Measurements from ENCODE around the gene CLRN3.

CLRN3 gene

DNA sequence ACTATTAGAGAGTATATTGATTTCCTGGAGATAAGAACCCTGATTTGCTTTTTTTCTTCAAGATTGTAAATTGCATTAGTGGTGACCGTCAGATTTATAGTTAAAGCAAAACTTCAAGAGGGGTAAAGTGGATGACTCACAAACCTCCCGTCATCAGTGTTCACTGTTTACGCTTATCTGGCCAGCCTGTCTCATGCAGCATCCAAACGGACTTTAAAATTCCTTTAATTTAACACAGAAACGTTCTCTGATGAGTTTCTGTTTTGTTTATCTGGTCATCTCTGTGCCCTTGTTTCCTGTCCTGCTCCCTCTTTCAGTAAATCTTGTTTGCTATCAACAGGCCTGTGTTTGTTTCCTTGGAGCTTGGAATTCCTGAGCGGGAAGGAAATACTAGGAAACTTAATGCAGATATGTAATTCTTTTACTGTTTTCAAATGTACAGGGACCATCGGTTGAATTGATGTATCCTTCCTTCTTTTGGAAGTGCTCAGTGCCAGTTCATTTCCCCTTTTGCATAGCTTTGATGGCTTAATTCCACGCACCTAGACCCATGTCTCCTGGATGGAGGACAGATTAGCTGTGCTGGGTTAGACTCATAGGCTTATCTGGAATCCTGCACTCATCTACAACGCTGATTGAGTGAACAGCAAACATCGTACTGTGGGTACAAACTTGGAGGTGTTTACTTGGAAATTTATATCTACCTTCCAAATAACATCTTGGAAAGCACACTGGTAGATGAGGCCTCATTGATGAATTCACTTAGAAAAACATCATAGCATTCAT lies 35.5 kb upstream of the CLRN3 start:
- no peak overlapping the region for H3K27ac ChIP-seq (ENCODE audit: poor library complexity, severe bottlenecking)
- H3K4me3 ChIP-seq (ENCODE audit: severe bottlenecking), result no peak overlapping the region
- H3K27me3 ChIP-seq (ENCODE audit: insufficient read depth, poor library complexity, severe bottlenecking), result no peaks in the 10 kb centered on the region
- no peaks in the 10 kb centered on the region for H3K36me3 ChIP-seq (ENCODE audit: low read depth)
- H3K4me1 ChIP-seq (ENCODE audit: insufficient read depth, poor library complexity, severe bottlenecking), result peaks cover 5% of the 10 kb centered on the region
- DNase-seq (ENCODE audit: low spot score), result no peak
- H3K9me3 ChIP-seq (ENCODE audit: severe bottlenecking), result no peaks in the 10 kb centered on the region
- no peak for ATAC-seq (ENCODE audit: low read depth)
- TF ChIP-seq, protein P1, sequence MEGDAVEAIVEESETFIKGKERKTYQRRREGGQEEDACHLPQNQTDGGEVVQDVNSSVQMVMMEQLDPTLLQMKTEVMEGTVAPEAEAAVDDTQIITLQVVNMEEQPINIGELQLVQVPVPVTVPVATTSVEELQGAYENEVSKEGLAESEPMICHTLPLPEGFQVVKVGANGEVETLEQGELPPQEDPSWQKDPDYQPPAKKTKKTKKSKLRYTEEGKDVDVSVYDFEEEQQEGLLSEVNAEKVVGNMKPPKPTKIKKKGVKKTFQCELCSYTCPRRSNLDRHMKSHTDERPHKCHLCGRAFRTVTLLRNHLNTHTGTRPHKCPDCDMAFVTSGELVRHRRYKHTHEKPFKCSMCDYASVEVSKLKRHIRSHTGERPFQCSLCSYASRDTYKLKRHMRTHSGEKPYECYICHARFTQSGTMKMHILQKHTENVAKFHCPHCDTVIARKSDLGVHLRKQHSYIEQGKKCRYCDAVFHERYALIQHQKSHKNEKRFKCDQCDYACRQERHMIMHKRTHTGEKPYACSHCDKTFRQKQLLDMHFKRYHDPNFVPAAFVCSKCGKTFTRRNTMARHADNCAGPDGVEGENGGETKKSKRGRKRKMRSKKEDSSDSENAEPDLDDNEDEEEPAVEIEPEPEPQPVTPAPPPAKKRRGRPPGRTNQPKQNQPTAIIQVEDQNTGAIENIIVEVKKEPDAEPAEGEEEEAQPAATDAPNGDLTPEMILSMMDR (IDR thresholded peaks at IDR 0.05; ENCODE audit: poor library complexity, severe bottlenecking), result no peak

DNA sequence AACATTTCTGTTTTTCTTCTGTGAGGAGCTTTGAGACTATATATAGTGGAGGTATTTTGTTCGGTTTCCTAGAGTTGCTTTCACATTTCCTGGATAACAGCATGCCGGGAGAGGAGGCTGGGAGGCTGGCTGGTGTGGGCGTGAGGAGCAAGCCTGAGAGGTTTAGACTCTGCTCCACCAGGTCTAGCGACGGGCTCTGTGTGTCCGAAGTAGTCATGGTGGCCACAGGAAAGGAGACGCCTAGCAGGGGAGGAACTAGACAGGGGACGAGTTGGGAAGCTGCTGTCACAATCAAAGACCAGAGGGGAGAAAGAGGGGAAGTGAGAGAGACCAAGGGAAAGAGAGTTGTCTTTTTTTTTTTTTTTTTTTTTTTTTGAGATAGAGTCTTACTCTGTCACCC lies 33.7 kb upstream of the CLRN3 start:
- DNase-seq (ENCODE audit: low spot score) (no peak), ATAC-seq (ENCODE audit: low read depth) (no peak)
- Histone ChIP-seq H3K4me3 (ENCODE audit: severe bottlenecking) (no peak overlapping the region), H3K36me3 (ENCODE audit: low read depth) (no peaks in the 10 kb centered on the region), H3K27me3 (ENCODE audit: insufficient read depth, poor library complexity, severe bottlenecking) (no peaks in the 10 kb centered on the region), H3K4me1 (ENCODE audit: insufficient read depth, poor library complexity, severe bottlenecking) (peaks cover 21% of the 10 kb centered on the region), H3K9me3 (ENCODE audit: severe bottlenecking) (no peaks in the 10 kb centered on the region), H3K27ac (ENCODE audit: poor library complexity, severe bottlenecking) (no peak overlapping the region)
- TF ChIP-seq, protein P1 (IDR thresholded peaks at IDR 0.05; ENCODE audit: poor library complexity, severe bottlenecking), result no peak

DNA sequence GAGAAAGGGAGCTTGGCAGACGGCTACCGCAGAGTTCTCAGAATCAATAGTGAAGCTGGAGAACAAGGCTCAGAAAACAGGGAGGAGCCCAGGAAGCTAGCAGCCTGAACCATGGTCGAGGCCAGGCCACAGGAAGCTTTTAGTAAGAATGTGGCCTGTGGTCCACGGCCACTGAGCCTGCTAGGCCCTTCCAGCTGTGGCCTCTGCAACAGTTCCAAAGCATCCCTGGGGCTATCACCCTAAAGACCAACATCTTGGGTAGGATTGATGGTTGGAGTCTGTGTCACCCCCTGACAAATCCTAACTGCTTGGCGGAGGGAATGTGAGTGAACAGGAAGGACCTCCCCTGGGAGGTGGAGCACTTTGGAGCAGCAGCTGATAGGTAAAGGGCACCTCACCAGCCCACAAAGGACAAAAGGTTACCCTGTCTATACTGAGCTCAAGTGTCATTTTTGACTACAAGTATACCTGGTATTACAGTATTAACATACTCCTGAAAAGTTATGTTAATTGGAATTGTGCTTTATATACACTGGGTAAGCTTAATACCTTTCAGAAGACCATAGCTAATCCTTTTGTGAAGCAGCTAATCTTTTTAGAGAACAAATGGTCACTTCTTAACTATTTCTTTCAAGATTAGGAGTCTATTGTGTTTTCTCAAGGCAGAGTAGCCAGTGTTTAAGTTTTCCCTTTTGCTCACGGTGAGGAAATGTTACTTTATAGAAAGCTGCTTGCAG lies 32.9 kb upstream of the CLRN3 start:
- H3K36me3 ChIP-seq (ENCODE audit: low read depth), result no peaks in the 10 kb centered on the region
- H3K27ac ChIP-seq (ENCODE audit: poor library complexity, severe bottlenecking), result no peak overlapping the region
- no peaks in the 10 kb centered on the region for H3K9me3 ChIP-seq (ENCODE audit: severe bottlenecking)
- no peak for DNase-seq (ENCODE audit: low spot score)
- no peak overlapping the region for H3K4me3 ChIP-seq (ENCODE audit: severe bottlenecking)
- ATAC-seq (ENCODE audit: low read depth), result no peak
- H3K4me1 ChIP-seq (ENCODE audit: insufficient read depth, poor library complexity, severe bottlenecking), result peaks cover 21% of the 10 kb centered on the region
- H3K27me3 ChIP-seq (ENCODE audit: insufficient read depth, poor library complexity, severe bottlenecking), result no peaks in the 10 kb centered on the region
- TF ChIP-seq, protein P1 (IDR thresholded peaks at IDR 0.05; ENCODE audit: poor library complexity, severe bottlenecking), result no peak

DNA sequence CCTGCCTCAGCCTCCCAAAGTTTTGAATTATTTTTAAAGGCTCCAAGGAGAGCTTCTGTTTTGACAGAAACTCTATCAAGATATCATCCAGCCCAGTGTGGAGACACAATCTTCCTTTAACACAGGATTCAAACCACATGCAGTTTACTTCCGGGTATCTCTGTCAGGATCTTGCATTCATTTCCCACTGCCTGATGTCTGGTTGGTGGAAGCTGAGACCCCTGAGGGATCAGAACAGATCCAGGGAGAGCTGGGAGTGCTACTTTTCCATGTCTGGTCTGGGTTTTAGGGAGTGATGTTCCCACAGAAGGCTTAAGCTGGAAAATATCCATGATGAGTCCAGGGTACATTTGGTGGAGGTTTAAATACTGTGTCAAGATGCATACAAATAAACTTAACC lies 30.9 kb upstream of the CLRN3 start:
- ATAC-seq (ENCODE audit: low read depth), result no peak
- H3K27ac ChIP-seq (ENCODE audit: poor library complexity, severe bottlenecking), result peak overlapping the region; percentile 79
- TF ChIP-seq, protein P1 (IDR thresholded peaks at IDR 0.05; ENCODE audit: poor library complexity, severe bottlenecking), result no peak

More for the DNA sequence above, 30.9 kb upstream of the CLRN3 start:
- no peaks in the 10 kb centered on the region for H3K27me3 ChIP-seq (ENCODE audit: insufficient read depth, poor library complexity, severe bottlenecking)
- H3K4me1 ChIP-seq (ENCODE audit: insufficient read depth, poor library complexity, severe bottlenecking), result peaks cover 35% of the 10 kb centered on the region
- no peaks in the 10 kb centered on the region for H3K9me3 ChIP-seq (ENCODE audit: severe bottlenecking)
- DNase-seq (ENCODE audit: low spot score), result no peak
- no peaks in the 10 kb centered on the region for H3K36me3 ChIP-seq (ENCODE audit: low read depth)
- no peak overlapping the region for H3K4me3 ChIP-seq (ENCODE audit: severe bottlenecking)

Data from RWPE2 (cell line).